Activated CD8-positive, alpha-beta memory T cell treated with anti-CD3 and anti-CD28 coated beads, Interleukin-2, amount 50 U/mL, for 48 hours (primary cell): ENCODE measurements around the gene CASK.
"Not testable (repeated sequence)": the region's sequence is repeated elsewhere in the genome, so short reads cannot be mapped to it uniquely, and the experiment has no call there.

ENCODE experiments used
- DNase-seq: peaks from one replicate; pipeline ENCODE4 v3.0.0-alpha.2; 2020

Gene CASK

GRCh38 chrX:41543025-41543424 lies 380.3 kb downstream of the CASK start:
- no peak for DNase-seq

- no peak for DNase-seq
Measured at GRCh38 chrX:41542536-41542935, 380.8 kb downstream of the CASK start.

GRCh38 chrX:41542135-41542534 lies 381.2 kb downstream of the CASK start:
- DNase-seq = no peak

- no peak for DNase-seq
Measured at GRCh38 chrX:41541386-41541785, 382.0 kb downstream of the CASK start.

- no peak for DNase-seq
Measured at GRCh38 chrX:41538707-41539106, 384.6 kb downstream of the CASK start.

GRCh38 chrX:41530085-41530484 lies 393.3 kb downstream of the CASK start:
- no peak for DNase-seq

GRCh38 chrX:41529221-41529620 lies 394.1 kb downstream of the CASK start:
- DNase-seq = no peak

- DNase-seq = no peak
Measured at GRCh38 chrX:41528784-41529183, 394.6 kb downstream of the CASK start.

- DNase-seq = no peak
Measured at GRCh38 chrX:41526925-41527324, 396.4 kb downstream of the CASK start.

- DNase-seq = no peak
Measured at GRCh38 chrX:41526271-41526670, 397.1 kb downstream of the CASK start.

GRCh38 chrX:41522671-41523070 lies 400.7 kb downstream of the CASK start:
- DNase-seq = no peak

- no peak for DNase-seq
Measured at GRCh38 chrX:41522081-41522480, 401.3 kb downstream of the CASK start.

- DNase-seq = no peak
Measured at GRCh38 chrX:41519468-41519867, 403.9 kb downstream of the CASK start.

- DNase-seq = no peak
Measured at GRCh38 chrX:41518841-41519220, 404.5 kb downstream of the CASK start.

- no peak for DNase-seq
Measured at GRCh38 chrX:41518127-41518840, 405.1 kb downstream of the CASK start.

- DNase-seq = no peak
Measured at GRCh38 chrX:41516999-41517765, 406.2 kb downstream of the CASK start.

- no peak for DNase-seq
Measured at GRCh38 chrX:41516456-41516855, 406.9 kb downstream of the CASK start.

GRCh38 chrX:41515376-41515775 lies 408.0 kb downstream of the CASK start:
- DNase-seq = no peak

GRCh38 chrX:41514179-41514578 lies 409.2 kb downstream of the CASK start:
- DNase-seq = no peak

- not testable (repeated sequence) for DNase-seq
Measured at GRCh38 chrX:41512853-41513252, 410.5 kb downstream of the CASK start.

- no peak for DNase-seq
Measured at GRCh38 chrX:41512394-41512793, 411.0 kb downstream of the CASK start.

- no peak for DNase-seq
Measured at GRCh38 chrX:41507919-41508318, 415.4 kb downstream of the CASK start.

GRCh38 chrX:41502004-41502403 lies 421.4 kb downstream of the CASK start:
- DNase-seq = no peak

GRCh38 chrX:41499984-41500383 lies 423.4 kb downstream of the CASK start:
- no peak for DNase-seq

GRCh38 chrX:41499195-41499594 lies 424.2 kb downstream of the CASK start:
- DNase-seq = no peak
